ENCODE results near the gene NLGN1.

NLGN1 gene

GRCh38 chr3:173761161-173761560 is 363.6 kb downstream of the NLGN1 start:
- no peak for DNase-seq (ENCODE audit: low read depth in 2 of 2)

- DNase-seq (ENCODE audit: low read depth in 2 of 2): no peak
Observed at GRCh38 chr3:173762501-173762900, 365.0 kb downstream of the NLGN1 start.

- DNase-seq (ENCODE audit: low read depth in 2 of 2): no peak
Observed at GRCh38 chr3:173770011-173770410, 372.5 kb downstream of the NLGN1 start.

GRCh38 chr3:173770796-173771573 is 373.4 kb downstream of the NLGN1 start:
- no peak for DNase-seq (ENCODE audit: low read depth in 2 of 2)

GRCh38 chr3:173773800-173774199 is 376.3 kb downstream of the NLGN1 start:
- DNase-seq (ENCODE audit: low read depth in 2 of 2): no peak

GRCh38 chr3:173774294-173774693 is 376.8 kb downstream of the NLGN1 start:
- no peak for DNase-seq (ENCODE audit: low read depth in 2 of 2)

GRCh38 chr3:173778251-173778650 is 380.7 kb downstream of the NLGN1 start:
- no peak for DNase-seq (ENCODE audit: low read depth in 2 of 2)

GRCh38 chr3:173780067-173780466 is 382.5 kb downstream of the NLGN1 start:
- DNase-seq (ENCODE audit: low read depth in 2 of 2): no peak

- DNase-seq (ENCODE audit: low read depth in 2 of 2): no peak
Observed at GRCh38 chr3:173785004-173785403, 387.5 kb downstream of the NLGN1 start.

- DNase-seq (ENCODE audit: low read depth in 2 of 2): no peak
Observed at GRCh38 chr3:173789530-173790162, 392.1 kb downstream of the NLGN1 start.

- no peak for DNase-seq (ENCODE audit: low read depth in 2 of 2)
Observed at GRCh38 chr3:173793963-173794362, 396.4 kb downstream of the NLGN1 start.

GRCh38 chr3:173796405-173796804 is 398.9 kb downstream of the NLGN1 start:
- DNase-seq (ENCODE audit: low read depth in 2 of 2): no peak

- no peak for DNase-seq (ENCODE audit: low read depth in 2 of 2)
Observed at GRCh38 chr3:173796890-173797289, 399.3 kb downstream of the NLGN1 start.

- DNase-seq (ENCODE audit: low read depth in 2 of 2): peak; percentile 24 to 33
Observed at GRCh38 chr3:173799060-173799816, 401.7 kb downstream of the NLGN1 start.

- DNase-seq (ENCODE audit: low read depth in 2 of 2): no peak
Observed at GRCh38 chr3:173800154-173800553, 402.6 kb downstream of the NLGN1 start.

- DNase-seq (ENCODE audit: low read depth in 2 of 2): no peak
Observed at GRCh38 chr3:173814809-173815208, 417.3 kb downstream of the NLGN1 start.

- no peak for DNase-seq (ENCODE audit: low read depth in 2 of 2)
Observed at GRCh38 chr3:173819368-173819767, 421.8 kb downstream of the NLGN1 start.

- DNase-seq (ENCODE audit: low read depth in 2 of 2): no peak
Observed at GRCh38 chr3:173823911-173824460, 426.4 kb downstream of the NLGN1 start.

GRCh38 chr3:173825730-173826129 is 428.2 kb downstream of the NLGN1 start:
- DNase-seq (ENCODE audit: low read depth in 2 of 2): no peak

GRCh38 chr3:173826416-173826815 is 428.9 kb downstream of the NLGN1 start:
- no peak for DNase-seq (ENCODE audit: low read depth in 2 of 2)

- peak in 1 of 2 experiments; percentile 24 for DNase-seq (ENCODE audit: low read depth in 2 of 2)
Observed at GRCh38 chr3:173826901-173827609, 429.5 kb downstream of the NLGN1 start.

GRCh38 chr3:173838644-173839043 is 441.1 kb downstream of the NLGN1 start:
- DNase-seq (ENCODE audit: low read depth in 2 of 2): no peak

Measured in fibroblast of skin of left biceps (primary cell).